GM19372 (cell line): Measurements from ENCODE around the gene KRTAP19-1.
"Not testable (repeated sequence)": the region's sequence is repeated elsewhere in the genome, so short reads cannot be mapped to it uniquely, and the experiment has no call there.

Experiments
- ATAC-seq: cut with Tn5 transposase; IDR thresholded peaks from one replicate; pipeline ENCODE4 v1.9.1; 2021; ENCODE audit warnings: mild to moderate bottlenecking, low read depth, moderate library complexity; ENCODE audit not compliant: unreplicated experiment

KRTAP19-1 gene

DNA sequence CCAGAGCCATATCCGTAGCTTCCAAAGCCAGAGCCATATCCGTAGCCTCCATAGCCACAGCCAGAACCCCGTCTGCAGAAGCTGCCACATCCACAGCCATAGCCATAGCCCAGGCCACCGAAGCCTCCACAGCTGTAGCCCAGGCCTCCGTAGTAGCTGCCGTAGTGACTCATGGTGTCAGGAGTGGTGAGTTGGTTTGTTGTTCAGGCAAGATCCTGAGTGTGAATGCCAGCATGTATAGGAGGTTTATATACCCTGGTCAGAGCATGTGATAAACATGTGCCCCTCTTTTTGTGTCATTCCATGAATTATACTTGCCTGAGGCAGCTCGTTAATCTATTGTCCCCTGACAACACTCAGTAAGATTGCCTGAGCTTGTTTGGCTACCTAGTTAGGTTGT, at the start of gene KRTAP19-1:
KRTAP19-1 (minus strand) TSS at position 223 of the 400 bp plus-strand sequence; CDS start at position 173, 50 bp downstream.
- ATAC-seq: no peak

DNA sequence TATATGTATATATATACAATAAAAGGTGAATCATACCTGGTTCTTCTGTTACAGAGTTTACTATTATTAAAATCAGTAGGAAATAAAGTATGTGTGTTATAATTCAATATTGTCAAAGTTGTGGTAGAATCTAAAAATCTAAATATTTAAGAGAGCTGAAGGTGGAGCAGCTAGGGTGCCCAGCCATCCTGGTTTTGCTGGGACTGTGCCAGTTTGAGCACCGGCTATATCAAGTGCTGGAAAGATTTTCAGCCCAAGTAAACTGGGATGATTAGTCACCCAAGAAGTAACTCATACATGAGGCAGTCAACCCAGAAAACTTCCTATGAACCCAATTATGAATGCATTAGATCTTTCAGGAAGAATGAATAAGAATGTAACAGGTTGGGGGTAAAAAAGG, 38.7 kb upstream of the KRTAP19-1 start:
- no peak for ATAC-seq

DNA sequence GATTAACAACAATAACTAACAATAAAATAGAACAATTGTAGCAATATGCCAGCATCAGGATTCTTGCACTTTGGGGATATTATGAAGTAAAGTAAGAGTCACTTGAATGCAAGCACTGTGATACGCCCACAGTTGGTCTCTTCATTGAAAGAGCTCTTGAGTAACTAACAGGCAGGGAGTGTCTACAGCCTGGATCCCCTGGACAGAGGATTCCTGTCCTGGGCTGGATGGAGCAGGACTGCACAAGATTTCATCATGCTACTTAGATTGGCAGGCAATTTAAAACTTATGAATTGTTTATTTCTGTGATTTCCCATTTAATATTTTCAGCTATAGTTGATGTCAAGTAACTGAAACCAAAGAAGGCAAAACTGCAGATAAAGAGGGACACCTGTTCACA, 35.5 kb upstream of the KRTAP19-1 start:
- ATAC-seq: no peak

DNA sequence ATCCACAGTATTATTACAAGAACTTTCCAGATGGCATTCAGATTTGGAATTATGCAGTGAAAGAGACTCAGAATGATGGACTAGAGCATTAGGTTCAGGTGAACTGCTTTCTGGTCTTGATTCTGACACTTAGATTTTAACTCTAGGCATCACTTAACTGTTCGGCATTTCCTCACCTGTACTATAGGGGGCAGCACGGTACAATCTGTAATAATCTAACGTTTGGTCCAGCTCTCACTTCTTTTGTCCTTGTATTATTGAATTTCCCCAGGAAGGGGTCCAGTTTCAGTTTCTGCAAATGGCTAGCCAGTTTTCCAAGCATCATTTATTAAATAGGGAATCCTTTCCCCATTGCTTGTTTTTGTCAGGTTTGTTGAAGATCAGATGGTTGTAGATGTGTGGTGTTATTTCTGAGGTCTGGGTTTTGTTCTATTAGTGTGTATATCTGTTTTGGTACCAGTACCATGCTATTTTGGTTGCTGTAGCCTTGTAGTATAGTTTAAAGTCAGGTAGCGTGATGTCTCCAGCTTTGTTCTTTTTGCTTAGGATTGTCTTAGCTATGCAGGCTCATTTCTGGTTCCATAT, 25.5 kb upstream of the KRTAP19-1 start:
- ATAC-seq: not testable (repeated sequence)

DNA sequence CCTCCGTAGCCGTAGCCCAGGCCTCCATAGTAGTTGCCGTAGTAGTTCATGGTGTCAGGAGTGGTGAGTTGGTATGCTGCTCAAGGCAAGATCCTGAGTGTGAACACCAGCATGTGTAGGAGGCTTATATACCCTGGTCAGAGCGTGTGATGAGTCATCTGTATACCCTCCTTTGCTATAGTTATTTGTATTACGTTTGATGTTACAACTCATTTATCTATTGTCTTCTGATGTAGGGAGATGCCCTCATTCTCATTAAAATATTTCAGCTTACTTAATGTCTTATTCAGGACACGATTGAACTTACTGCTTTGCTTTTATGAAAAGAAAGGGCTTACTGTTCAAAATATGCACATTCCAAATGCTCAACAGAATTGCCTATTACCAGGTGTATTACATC, 21.9 kb upstream of the KRTAP19-1 start, which contains the start of gene KRTAP19-5:
KRTAP19-5 (minus strand) TSS at position 101 of the 400 bp plus-strand sequence; CDS start at position 50, 51 bp downstream.
- ATAC-seq: no peak

DNA sequence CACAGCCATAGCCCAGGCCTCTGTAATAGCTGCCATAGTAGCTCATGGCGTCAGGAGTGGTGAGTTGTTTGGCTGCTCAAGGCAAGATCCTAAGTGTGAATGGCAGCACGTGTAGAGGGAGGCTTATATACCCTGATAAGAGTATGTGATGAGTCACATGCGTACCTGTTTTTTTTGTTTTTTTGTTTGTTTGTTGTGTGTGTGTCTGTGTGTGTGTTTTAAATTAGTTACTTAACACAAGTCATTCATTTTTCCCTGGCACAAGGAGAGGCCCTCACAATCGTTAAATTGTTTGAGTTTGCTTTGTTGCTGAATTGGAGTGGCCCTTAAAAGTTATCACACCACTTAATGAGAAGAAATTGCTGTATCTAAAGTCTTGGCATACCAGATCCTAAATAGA, 16.9 kb upstream of the KRTAP19-1 start, which contains the start of gene KRTAP19-4:
KRTAP19-4 (minus strand) TSS at position 101 of the 400 bp plus-strand sequence; CDS start at position 46, 55 bp downstream.
- no peak for ATAC-seq

DNA sequence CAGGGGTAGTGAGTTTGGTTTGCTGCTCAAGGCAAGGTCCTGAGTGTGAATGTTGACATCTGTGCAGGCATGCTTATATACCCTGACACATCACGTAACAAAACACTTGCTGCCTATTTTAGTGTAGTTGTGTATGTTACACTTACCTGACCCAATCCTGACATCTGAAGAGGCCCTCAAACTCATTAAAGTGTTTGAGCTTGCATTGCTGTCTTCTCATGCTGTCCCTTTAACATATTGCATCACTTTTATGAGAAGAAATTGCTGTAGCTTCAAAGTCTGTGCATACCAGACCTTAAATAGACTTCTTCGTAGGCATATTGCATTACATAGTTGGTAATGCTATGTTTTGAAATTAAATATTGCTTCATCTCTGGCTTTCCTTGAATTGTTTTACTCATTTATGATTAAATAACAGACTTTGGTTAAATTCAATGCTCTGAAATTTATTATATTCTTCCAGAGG, 11.8 kb upstream of the KRTAP19-1 start, which contains the start of gene KRTAP19-3:
KRTAP19-3 (minus strand) TSS at position 51 of the 466 bp plus-strand sequence. CDS start 56 bp downstream, outside the sequence.
- ATAC-seq: no peak

DNA sequence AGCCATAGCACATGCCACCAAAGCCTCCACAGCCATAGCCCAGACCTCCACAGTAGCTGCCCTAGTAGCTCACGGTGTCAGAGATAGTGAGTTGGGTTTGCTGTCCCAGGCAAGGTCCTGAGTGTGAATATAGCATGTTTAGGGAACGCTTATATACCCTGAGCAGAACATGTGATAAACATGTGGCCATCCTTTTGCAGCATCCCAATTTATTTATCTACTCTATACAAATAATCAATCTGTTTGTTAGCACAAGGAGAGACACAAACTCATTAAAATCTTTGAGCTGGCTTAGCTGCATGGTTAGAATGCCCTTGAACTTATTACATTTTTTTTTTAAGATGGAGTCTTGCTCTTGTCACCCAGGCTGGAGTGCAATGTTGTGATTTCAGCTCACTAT, 7.2 kb upstream of the KRTAP19-1 start, which contains the start of gene KRTAP19-2:
KRTAP19-2 (minus strand) TSS at position 101 of the 400 bp plus-strand sequence; CDS start at position 13, 88 bp downstream.
- ATAC-seq: no peak

DNA sequence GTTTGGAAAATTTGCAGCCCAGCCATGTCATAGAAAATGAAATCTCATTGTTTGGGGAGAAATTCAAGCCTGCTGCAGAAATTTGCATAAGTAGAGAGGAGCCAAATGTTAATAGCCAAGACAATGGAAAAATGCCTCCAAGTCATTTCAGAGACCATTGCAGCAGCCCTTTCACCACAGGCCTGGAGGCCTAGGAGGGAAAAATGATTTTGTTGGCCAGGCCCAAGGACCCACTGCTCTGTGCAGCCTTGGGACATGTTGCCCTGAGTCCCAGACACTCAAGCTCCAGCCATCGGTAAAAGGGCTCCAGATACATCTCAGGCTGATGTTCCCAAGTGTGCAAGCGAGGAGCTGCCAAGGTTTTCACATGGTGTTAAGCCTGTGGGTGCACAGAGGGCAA, 6.0 kb upstream of the KRTAP19-1 start:
- no peak for ATAC-seq

DNA sequence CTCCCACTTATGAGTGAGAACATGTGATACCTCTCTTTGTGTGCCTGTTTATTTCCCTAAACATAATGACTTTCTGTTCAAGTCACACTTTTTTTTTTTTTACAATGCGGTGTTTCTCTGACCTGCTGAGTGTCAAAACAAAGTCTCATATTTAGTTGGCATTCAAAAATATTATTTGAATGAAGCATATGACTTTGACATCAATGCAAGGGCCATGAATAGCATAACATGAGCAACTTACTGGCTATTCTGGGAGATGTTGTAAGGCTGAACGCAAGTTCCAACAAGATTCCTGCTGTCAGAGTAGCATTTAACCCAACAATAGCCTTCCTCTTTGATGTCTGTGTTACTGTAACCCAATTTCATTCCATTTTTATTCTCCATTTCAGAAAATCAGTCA, 2.0 kb upstream of the KRTAP19-1 start:
- no peak for ATAC-seq

DNA sequence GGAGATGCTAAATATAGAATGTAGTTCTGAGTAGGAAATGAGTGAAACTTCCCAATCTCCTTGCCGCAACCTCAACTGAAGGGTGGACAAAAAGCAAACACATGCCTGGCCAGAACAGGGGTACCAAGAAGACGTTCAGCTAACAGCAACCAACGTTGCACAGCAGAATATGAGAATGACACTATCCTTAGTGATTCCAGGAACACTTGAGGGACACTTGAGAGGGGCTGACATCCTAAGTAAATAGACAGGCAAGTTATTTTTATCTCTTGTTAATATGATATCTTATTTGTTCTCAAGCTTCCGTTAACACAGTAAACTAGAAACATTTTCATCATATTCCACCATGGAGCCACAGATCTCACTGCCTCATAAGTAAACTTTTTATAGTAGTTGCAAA, 908 bp downstream of the KRTAP19-1 start:
- ATAC-seq: no peak

DNA sequence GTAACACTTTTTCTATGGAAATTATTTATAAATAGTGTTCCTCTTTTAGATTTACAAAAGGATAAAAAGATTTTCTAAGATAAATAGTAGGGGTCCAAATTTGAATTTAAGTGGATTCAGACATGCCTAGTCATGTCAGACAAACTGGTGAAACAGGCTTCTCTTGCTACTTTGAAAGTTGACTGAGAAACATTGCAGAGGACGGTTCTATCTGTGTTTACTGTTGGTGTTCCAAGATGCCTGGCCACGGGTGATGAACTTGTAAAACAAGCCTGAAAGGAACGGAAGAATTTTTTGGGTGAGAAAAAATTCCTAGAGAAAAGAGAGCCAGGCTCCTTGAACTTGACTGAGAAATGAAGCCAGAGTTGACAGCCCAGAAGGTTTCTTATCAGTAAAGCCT, 2.2 kb downstream of the KRTAP19-1 start:
- no peak for ATAC-seq

DNA sequence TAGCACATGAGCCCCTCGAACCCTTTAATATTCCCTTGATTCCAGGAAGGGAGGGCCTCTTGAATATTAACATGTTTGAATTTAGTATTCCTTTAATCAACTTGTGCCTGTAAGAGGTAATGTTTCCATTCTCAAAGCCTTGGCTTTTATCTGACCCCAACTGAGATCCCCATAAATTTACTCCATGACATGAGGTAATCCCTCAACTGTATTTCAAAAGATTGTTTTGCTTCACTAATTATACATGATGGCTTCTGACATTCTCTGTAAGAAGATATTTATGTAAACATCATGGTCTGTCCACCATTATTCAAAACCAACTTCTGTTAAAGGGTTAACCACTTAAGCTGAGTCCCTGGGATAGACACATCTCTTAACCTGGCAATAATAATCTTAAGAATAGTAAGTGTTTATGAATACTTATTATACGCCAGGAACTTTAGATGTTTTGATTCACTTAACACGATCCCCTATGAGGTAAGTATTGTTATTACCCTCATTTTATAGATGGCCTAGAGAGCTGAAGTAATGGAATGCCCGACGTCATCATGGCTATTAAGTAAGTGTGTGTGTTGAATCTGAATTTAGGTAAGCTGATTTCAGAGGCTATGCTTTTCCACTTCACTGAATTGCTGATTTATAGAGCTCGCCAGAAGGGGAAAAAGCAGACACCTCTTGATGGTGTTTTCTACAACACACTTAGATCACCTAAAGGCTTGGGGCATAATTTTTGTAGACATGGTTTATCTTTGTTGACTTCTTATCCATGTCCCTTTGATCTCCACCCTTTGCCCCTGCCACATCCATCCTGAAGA, 11.1 kb downstream of the KRTAP19-1 start:
- no peak for ATAC-seq

DNA sequence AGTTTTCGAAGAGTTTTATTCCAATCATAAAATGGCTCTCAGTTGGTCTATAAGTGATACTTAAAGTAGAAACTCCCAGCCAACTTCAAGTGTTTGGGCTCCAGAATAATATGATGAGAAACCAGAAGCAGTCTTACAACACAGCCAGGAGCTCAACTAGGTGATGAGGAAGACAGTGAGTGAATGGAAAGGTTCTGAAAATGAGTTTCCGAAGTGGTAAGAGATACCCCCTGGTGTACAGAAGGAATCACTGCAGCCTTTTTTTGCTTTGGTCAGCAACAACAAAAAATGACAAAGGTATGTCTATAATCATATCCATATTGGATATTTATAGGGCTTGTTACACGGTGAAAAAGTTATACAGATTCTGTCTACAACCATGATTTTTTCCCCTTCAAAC, 16.5 kb downstream of the KRTAP19-1 start:
- no peak for ATAC-seq

DNA sequence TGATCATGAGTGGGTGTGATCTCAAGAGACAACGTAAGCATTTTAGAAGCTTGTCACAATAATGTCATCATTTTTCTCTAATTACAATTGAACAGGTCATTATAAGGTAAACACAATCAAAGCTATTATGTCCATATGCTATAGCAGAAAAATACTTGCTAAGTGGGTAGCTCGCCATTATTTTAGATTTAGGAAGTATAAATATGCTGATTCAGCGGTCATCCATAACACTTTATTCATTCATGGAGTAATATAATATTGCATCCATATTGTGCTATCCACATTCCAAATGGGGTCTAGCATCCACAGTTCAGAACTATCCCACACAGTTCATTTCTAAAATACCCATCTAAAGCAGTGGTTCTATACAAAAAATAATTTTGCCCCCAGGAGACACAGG, 31.7 kb downstream of the KRTAP19-1 start:
- no peak for ATAC-seq

DNA sequence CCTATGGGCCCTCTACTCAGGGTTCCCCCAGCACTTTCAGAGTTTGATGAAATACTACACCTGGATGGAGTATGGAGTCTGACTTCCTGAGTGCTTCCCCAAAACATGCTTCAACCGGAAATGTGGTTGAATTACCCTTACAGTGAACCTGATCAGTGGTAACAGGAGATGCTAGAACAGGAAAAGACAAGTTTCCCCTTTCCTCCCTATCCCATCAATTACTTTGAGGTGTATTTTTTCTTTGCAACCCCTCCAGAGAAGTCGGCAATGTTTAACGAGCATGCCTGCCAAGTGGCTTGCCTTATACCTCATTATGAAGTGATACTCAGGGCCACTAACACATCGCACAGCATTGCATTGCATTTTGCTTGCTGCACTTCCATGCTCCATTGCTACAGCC, 33.1 kb downstream of the KRTAP19-1 start:
- no peak for ATAC-seq

DNA sequence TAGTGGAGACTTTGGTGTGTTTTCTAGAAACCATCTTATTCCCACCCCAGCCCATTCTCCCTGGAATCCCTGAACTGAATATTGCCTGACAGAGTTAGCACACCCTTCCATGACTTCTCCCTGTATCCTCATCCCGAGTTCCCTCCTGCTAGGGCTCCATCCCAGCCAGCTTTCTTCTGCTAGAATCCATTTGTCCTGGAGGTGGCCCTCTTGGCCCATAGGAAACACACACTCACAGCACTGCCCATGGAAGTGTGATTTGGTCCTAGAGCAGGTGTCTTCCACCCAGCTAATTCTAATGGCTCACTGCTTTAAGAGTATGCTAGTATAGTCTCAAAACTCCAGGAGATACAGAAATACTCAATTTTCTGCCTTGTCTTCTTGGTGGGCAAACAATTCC, 36.0 kb downstream of the KRTAP19-1 start:
- no peak for ATAC-seq

DNA sequence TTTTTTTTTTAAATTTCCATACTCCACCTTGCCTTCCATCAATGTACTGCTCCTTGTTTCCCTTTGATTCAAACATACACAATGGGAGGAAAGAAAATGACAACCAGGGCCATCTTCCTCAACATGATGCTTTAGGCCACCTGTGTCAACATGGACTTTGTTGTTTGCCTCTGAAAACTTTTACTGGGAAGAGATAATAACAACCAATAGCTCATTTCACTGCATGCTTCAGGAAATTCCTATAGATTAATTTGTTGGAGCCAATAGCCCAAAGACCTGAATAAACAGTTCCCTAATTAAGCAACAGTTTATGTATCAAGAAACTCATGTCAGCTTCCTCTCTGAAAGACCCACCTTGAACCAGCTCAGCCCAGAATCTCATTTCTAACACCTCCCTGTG, 36.9 kb downstream of the KRTAP19-1 start:
- ATAC-seq: no peak

DNA sequence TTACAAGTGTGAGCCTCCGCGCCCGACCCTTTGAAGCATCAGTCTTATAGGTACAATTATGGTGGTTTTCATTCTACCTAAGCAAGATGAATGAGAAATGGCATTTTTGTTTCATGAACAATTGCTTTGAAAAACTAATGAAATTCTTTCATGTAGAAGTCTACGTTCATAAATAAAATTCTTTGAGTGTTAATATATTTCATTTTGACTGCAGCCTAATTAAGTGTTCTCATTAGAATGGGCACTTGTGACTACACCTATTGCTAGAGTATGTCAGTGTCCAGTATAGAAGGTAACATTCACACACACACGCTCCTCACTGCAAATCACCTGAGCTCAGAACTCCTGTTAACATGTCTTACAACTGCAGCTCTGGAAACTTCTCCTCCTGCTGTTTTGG, 40.2 kb downstream of the KRTAP19-1 start, which contains the start of gene KRTAP15-1:
KRTAP15-1 (plus strand) TSS at position 301 of the 400 bp plus-strand sequence; CDS start at position 354, 53 bp downstream.
- ATAC-seq: no peak

DNA sequence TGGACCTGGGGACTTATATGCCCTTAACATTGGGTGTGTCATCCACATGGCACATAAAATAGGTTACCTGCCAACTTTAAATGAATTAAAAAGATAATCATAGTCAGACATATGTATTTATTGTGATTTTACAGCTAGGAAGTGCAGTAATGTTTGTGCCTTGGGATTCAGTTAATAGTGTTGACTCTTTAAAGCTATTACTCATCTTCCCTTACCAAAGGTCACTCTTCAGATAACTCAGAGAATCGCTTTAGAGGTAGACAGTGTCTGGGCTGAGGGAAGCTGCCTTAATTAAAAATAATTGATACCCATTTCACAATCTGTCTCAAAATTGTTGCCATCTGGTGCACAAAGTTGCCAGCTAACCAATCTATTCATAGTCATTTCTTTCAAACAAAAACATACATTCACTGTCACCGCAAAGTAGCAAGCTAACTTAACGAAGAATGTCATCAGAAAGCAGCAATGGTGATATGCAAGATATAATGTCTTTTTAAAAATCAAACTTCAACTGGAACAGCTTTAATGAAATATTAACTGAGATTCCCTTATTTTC, 43.1 kb downstream of the KRTAP19-1 start:
- no peak for ATAC-seq

DNA sequence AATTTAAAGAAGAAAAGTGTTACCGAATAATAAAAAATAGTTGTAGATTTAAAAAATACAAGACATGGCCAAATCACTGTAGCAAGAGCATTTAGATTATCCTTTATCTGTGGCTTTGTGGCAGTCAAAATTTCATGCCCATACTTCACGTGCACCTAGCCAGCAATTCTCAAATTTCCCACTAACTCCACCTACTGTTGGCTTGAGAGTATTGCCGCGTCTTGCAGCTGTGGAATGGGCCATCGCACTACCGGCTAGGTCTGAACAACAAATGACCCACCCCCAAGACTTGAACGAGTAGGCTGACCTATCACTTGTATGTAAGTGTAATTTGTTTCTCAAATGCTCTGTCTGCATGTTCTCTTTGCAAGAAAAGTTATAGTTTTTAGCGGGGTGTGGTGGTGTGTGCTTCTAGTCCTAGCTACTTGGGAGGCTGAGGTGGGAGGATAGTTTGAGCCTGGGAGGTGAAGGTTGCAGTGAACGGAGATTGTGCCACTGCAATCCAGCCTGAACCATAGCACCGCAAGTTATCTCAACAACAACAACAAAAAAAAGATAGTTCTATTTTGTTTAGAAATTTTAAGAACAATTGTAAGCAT, 46.0 kb downstream of the KRTAP19-1 start:
- no peak for ATAC-seq
